LNCaP clone FGC (cell line): ENCODE measurements around the gene ME1.

ENCODE experiments used
- DNase-seq: peaks from one replicate; pipeline ENCODE4 v3.0.0-alpha.2; 2011; ENCODE audit warnings: low read depth
- H3K4me3 ChIP-seq: 2 replicates; pipeline ENCODE4 v1.5.1; 2011; ENCODE audit warnings: mild to moderate bottlenecking, low read depth, low read length, control low read depth
- CTCF ChIP-seq: IDR thresholded peaks from 2 replicates; pipeline ENCODE4 v1.5.1; 2012; ENCODE audit warnings: mild to moderate bottlenecking; ENCODE audit not compliant: control insufficient read depth, insufficient read depth; ENCODE audit errors: extremely low read depth

ME1 gene

GRCh38 chr6:83417880-83418663 lies 12.8 kb downstream of the ME1 start:
- H3K4me3 ChIP-seq = no peak overlapping the region
- DNase-seq = no peak
- peak; percentile 63 for TF ChIP-seq CTCF

- DNase-seq = no peak
- H3K4me3 ChIP-seq = no peak overlapping the region
- TF ChIP-seq CTCF = no peak
Observed at GRCh38 chr6:83413068-83413467, 17.8 kb downstream of the ME1 start.

GRCh38 chr6:83411731-83412130 lies 19.1 kb downstream of the ME1 start:
- no peak for DNase-seq
- no peak overlapping the region for H3K4me3 ChIP-seq
- TF ChIP-seq CTCF = no peak

- no peak for DNase-seq
- H3K4me3 ChIP-seq = no peak overlapping the region
- no peak for TF ChIP-seq CTCF
Observed at GRCh38 chr6:83403191-83403590, 27.7 kb downstream of the ME1 start.

GRCh38 chr6:83389606-83390005 lies 41.2 kb downstream of the ME1 start:
- no peak overlapping the region for H3K4me3 ChIP-seq
- DNase-seq = no peak
- no peak for TF ChIP-seq CTCF

- no peak for TF ChIP-seq CTCF
- DNase-seq = no peak
- no peak overlapping the region for H3K4me3 ChIP-seq
Observed at GRCh38 chr6:83385473-83385872, 45.4 kb downstream of the ME1 start.

GRCh38 chr6:83384751-83385150 lies 46.1 kb downstream of the ME1 start:
- TF ChIP-seq CTCF = no peak
- no peak overlapping the region for H3K4me3 ChIP-seq
- DNase-seq = no peak
